Adipose tissue (tissue), 3 donors: ENCODE results near the gene SPTB. TPM values are rescaled to one million over a fixed set of nuclear protein-coding genes. Genes with fewer than 3 reads are reported as not detected.

ENCODE experiments used
- H3K27ac ChIP-seq: one replicate; pipeline ENCODE4 v1.5.1; 2013; ENCODE audit warnings: low read depth, low read length
- WGBS, 3 donors: extraction: QIAGEN DNeasy Blood & Tissue Kit; methylation state at CpG; one replicate each; pipeline ENCODE4 v1.1.7; 2013; 5-methylcytosine and 5-hydroxymethylcytosine counted together
- polyA plus RNA-seq, 3 donors: library from polyadenylated mRNA; stranded (reverse); fragments of 200-250 nt; gene quantifications; one replicate each; pipeline ENCODE4 v1.2.3, GENCODE V29; 2013
- donor health status: healthy with polysubstance abuse.
- donor health status: Bipolar disorder and iron deficiency.
- donor health status: healthy.

SPTB gene
- polyA plus RNA-seq, 3 donors, result 1.1 to 3.0 (median 2.5) TPM

- no peak overlapping the region for H3K27ac ChIP-seq
- 34 to 50% (median 43%) methylated on average over 2 of the region's 2 CpGs for whole genome bisulfite sequencing, 3 donors
Observed at GRCh38 chr14:64891839-64892375, 12.2 kb upstream of the SPTB start.

DNA sequence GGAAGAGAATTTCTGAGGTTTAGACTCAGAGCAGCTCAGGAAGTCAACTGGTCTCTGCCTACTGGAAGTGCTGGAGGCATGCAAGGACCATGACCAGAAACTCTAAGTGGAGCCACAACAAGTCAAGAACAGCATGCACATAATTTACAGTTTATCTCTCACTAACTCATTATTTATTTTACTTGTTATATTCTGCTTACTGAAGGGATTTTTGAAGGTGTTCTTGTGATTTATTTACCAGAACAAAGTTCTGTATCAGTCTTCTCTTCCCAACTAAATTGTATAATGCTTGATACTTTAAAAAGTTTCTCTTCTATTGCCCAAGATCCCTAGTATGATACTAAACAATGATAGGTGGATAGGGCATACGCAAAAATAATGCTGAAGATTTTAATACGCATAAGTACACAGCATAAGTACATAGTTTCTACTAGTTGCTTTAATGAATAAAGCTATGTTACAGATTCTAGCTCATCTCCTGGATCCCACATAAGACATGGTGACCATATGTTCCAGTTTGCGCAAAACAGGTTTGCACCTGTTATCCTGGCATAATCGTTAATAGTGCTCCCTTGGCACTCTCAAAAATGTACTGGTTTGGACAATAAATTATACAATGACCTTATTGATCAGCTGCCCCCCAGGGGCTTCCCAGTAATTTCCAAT is 11.6 kb upstream of the SPTB start:
- whole genome bisulfite sequencing, 3 donors, result 78 to 91% (median 87%) methylated on average over 4 of the region's 4 CpGs
- H3K27ac ChIP-seq, result no peak overlapping the region

GRCh38 chr14:64889352-64889751 is 9.6 kb upstream of the SPTB start:
- 90 to 93% (median 92%) methylated on average over 6 of the region's 6 CpGs for WGBS, 3 donors
- no peak overlapping the region for H3K27ac ChIP-seq

DNA sequence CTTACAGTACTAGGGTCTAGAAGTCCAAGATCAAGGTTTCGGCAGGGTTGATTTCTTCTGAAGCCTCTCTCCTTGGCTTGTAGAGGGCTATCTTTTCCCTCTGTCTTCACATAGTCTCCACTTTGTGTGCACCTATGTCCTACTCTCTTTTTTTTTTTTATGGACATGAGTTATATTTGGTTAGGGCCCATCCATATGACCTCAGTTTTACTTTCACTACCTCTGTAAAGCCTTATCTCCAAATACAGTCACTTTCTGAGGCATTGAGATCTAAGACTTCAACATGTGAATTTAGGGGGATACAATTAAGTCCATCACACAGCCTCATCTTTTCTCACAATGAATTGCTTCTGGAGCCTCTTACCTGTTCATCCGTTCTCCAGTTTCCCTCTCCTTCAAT is 5.9 kb upstream of the SPTB start:
- no peak overlapping the region for H3K27ac ChIP-seq
- 95 to 97% (median 97%) methylated on average over 2 of the region's 2 CpGs for WGBS, 3 donors

DNA sequence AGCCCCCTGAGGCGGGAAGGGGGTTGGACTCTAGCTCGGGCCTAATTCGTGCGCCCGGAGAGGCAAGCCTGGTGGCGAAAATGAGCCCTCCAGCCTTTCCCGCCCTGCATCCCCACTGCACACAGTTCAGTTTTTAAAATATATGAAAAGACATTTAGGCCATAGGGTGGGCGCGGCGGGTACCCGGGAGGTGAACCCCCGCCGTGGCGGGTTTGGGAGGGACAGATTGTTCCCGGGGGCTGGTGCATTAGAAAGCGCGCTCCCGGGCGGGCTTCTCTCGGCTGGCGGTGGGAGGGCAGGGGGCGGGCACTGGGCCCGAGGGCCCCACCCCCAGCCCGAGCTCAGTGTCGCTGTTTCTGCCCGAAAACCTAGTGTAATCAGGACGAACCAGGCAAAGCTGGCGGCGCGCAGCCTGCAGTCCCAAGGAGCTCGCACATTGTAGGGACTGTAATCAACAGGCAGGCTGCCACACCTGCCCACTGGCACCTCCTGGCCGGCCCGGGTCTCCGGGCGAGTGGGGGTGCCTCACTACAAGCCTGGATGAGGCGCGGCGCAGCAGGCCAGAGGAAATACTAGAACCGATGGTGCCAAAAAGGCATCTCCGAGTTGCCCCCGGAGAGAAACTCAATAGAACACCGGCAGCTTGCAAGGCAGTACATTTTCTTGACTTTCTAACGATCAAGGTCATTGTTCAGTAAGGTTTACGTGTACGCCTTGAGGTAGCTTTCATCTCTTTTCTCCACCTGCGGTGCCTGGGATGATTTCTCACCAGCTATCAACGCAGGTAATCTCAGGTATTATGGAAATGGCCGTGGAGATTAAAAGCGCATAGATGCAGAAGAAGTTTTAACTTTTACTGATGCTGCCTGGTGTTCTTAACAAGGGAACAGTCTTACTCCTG is 764 bp upstream of the SPTB start:
- 2 to 4% (median 4%) methylated on average over 46 to 49 of the region's 49 CpGs for WGBS, 3 donors
- H3K27ac ChIP-seq, result no peak overlapping the region

DNA sequence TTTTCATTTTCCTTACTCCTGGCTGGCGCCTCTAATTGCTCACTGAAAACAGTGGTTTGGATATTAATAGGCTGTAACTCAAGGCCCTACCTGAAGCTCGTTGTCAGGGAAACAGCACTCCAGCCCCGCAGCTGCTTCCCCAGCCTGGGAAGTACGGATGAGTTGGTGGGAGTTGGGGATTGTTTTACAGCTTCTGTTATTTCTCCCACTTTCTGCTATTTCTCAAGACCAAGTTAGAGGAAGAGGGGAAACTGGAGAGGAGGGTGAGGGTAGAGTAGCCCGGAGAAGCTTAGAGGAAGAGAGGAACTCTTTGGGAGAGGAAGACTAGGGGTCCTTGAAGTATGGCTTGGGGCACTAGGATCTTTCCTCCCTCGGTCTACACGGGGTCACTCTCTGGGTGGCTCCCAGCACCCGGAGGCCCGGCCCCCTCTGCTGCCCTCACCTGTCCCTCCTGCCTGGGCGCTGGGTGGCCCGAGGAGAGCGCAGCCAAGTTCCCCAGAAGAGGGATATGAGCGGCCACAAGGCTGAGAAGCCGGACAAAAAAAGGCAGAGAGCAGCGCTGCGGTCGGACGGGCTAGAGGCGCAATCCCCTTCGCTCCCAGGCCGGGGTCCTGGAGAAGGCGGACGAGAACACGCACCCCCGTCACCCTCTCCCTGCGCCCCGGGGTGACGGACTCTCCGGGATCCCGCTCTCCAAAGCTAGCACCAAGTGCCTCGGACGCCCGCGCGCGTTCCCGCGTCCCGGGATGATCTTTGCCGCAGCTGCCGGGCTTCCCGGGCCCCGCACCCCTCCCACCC is 671 bp downstream of the SPTB start:
- H3K27ac ChIP-seq, result no peak overlapping the region
- WGBS, 3 donors, result 6 to 8% (median 8%) methylated on average over 40 to 43 of the region's 43 CpGs

GRCh38 chr14:64877846-64878245 is 1.9 kb downstream of the SPTB start:
- WGBS, 3 donors, result 85 to 95% (median 94%) methylated on average over 4 of the region's 4 CpGs
- no peak overlapping the region for H3K27ac ChIP-seq

DNA sequence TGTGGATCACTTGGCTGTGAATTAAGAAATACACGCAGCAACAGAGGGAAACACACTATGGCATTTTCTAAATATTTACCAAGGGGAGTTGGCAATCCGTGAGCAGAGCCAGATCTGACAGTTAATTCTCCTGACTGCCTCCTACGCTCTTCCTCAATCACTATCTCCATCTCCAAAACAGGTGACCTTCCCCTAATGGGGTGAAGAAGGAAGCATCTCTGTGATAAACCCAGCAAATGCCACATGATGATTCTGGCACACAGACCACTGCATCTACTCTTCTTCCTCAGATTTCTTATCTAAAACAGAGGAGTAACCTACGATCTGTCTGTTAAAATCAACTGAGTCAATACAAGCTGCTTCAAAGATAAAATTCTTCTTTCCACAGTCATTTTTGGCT is 4.4 kb downstream of the SPTB start:
- no peak overlapping the region for H3K27ac ChIP-seq
- WGBS, 3 donors, result 59 to 74% (median 66%) methylated on average over 4 of the region's 4 CpGs

GRCh38 chr14:64873506-64874219 is 6.0 kb downstream of the SPTB start:
- 60 to 84% (median 62%) methylated on average over 3 of the region's 3 CpGs for WGBS, 3 donors

DNA sequence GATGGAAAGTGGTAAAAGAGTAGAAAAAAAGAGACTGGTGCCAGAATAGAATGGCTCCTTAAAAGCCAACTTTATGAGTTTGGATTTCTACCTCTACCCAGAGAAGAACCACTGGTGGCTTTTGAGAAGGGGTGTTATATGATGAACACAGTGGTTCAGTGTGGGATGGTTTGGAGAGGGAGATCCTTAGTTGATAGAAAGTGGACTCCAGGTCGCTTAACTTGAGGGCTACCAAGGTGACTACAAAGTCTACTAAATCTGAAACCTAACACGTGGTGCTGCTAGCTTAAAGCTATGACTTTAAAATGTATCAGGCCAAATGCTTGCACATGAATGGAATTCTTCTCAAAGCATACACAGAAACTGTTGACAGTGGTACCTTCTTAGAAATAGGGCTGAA is 8.4 kb downstream of the SPTB start:
- 77 to 79% (median 77%) methylated on average over 2 of the region's 2 CpGs for WGBS, 3 donors
- no peak overlapping the region for H3K27ac ChIP-seq

More at GRCh38 chr14:64873506-64874219, 6.0 kb downstream of the SPTB start:
- no peak overlapping the region for H3K27ac ChIP-seq

DNA sequence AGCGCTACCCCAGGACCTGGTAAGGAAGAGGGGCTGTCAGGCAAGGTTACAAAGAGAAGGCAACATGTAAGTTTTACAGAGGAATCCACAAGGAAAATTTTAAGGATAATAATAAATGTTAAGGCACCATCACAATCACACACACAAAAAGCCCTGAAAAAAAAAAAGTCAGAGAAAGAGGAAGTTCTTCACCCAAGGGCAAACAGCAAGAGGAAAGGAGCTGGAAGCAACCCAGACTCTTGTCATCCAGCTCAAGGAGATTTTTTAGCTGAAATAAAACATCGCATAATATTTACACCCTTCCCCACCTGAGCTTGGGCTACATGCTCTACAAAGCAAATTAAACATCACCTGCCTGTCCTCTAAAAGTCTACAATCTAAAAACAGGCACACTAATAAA is 9.5 kb downstream of the SPTB start:
- WGBS, 3 donors, result 35 to 55% (median 46%) methylated on average over 2 of the region's 2 CpGs
- no peak overlapping the region for H3K27ac ChIP-seq

DNA sequence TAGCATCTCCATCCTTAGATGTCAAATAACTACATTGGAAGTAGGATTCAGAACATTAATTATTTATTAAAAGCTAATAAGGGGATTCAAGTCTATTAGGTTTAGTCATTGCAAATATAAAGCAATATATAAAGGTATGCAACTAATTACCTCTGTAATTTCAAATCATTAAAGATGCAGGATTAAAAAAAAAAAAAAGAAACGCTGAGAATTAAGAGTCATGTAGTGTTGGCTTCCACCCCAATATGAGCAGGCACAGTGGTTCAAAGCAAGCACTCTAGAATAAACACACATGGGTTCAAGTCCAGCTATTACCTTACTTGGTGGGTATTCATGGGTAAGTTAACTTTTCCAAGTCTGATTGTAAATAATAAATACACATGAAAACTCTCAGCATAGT is 10.9 kb downstream of the SPTB start:
- WGBS, 3 donors, result 71 to 77% (median 76%) methylated on average over 1 of the region's 1 CpG
- H3K27ac ChIP-seq, result no peak overlapping the region

- WGBS, 3 donors, result 78 to 88% (median 84%) methylated on average over 2 of the region's 2 CpGs
- H3K27ac ChIP-seq, result no peak overlapping the region
Observed at GRCh38 chr14:64868379-64868778, 11.3 kb downstream of the SPTB start.

- 84 to 89% (median 87%) methylated on average over 3 of the region's 3 CpGs for WGBS, 3 donors
- no peak overlapping the region for H3K27ac ChIP-seq
Observed at GRCh38 chr14:64867182-64867581, 12.5 kb downstream of the SPTB start.

GRCh38 chr14:64865992-64866391 is 13.7 kb downstream of the SPTB start:
- no peak overlapping the region for H3K27ac ChIP-seq
- 75 to 80% (median 80%) methylated on average over 6 of the region's 6 CpGs for WGBS, 3 donors

DNA sequence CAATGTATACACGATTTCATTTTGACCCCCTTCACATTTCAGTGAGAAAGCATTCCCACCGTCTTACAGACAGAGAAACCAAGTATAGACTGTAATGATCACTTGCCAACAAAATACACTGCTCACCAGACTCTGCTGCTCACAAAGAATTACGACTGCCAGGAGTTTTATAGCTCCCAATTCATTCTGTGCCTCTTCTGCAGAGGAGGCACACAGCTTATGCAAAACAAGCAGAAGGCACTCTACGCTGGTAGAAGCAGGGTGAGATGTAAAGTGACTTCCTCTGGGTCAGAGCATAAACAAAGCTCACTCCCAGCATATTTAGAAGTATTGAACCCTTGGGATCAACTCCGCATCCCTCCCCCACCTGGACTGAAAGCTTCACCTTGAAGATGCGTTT is 14.6 kb downstream of the SPTB start:
- no peak overlapping the region for H3K27ac ChIP-seq
- 59 to 77% (median 73%) methylated on average over 6 of the region's 6 CpGs for WGBS, 3 donors

DNA sequence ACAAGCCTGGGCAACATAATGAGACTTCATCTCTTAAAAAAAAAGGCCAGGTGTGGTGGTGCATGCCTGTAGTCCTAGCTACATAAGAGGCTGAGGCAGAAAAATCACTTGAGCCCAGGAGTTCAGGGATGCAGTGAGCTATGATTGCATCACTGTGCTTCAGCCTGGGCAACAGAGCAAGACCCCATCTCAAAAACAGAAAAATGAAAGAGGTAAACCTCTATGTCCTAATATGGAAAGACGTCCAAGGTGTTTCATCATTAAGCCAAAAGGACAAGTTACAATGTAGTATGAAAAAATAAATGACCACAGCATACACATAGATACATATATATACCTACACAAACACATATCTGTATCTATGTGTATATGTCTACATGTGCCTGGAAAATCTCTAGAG is 15.4 kb downstream of the SPTB start:
- 80 to 96% (median 84%) methylated on average over 1 of the region's 1 CpG for WGBS, 3 donors
- H3K27ac ChIP-seq, result no peak overlapping the region

DNA sequence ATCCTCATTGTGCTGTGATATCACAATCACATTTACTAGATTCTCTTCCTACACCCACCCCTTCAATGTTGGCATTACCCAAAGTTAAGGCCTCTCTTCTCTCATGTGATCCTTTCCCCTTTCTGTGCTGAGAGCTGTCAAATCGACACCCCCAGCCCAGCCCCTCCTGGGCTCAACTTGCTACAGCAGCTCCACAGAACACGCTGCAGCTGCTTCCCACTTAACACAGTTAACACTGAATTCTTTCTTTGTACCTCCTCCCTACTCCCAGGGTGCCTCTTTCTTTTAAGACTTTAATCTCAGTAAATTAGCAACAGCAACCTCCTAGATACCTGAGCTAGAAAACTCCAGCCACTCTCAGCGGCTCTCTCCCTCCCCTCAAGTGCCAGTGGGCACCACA is 17.8 kb downstream of the SPTB start:
- H3K27ac ChIP-seq, result no peak overlapping the region
- WGBS, 3 donors, result 55 to 58% (median 57%) methylated on average over 3 of the region's 3 CpGs
